HepG2 (cell line): ENCODE results near the gene IQGAP3. TPM values are rescaled to one million over a fixed set of nuclear protein-coding genes. Genes with fewer than 3 reads are reported as not detected.
A peak's percentile ranks its signal among the peaks of the same experiment; 100 is the strongest.

ENCODE experiments used
- ATF3 ChIP-seq: sonication (generic); formaldehyde crosslinking; IDR thresholded peaks from 2 replicates; pipeline ENCODE4 v1.4.0; 2020; ENCODE audit warnings: missing genetic modification reagents
- CENPBD1 ChIP-seq: sonication (generic); formaldehyde crosslinking; IDR thresholded peaks from 2 replicates; pipeline ENCODE4 v1.8.0; 2022; ENCODE audit warnings: missing genetic modification reagents, low read depth, mild to moderate bottlenecking, borderline replicate concordance
- DRAP1 ChIP-seq: IDR thresholded peaks from 2 replicates; pipeline ENCODE4 v1.6.1; 2016; ENCODE audit warnings: missing genetic modification reagents, missing compliant biosample characterization
- FOXA3 ChIP-seq: IDR thresholded peaks from 2 replicates; pipeline ENCODE4 v1.6.1; 2016; ENCODE audit warnings: missing genetic modification reagents, missing compliant biosample characterization
- GFI1 ChIP-seq: sonication (generic); formaldehyde crosslinking; IDR thresholded peaks from 2 replicates; pipeline ENCODE4 v1.5.0; 2020; ENCODE audit warnings: missing genetic modification reagents, mild to moderate bottlenecking, borderline replicate concordance
- HOXD1 ChIP-seq: sonication (generic); formaldehyde crosslinking; IDR thresholded peaks from 2 replicates; pipeline ENCODE4 v1.5.0; 2020; ENCODE audit warnings: missing genetic modification reagents
- ISX ChIP-seq: sonication (generic); formaldehyde crosslinking; conservative IDR thresholded peaks from 2 replicates; pipeline ENCODE4 v1.5.0; 2020; ENCODE audit warnings: missing genetic modification reagents
- MATR3 ChIP-seq: sonication (generic); formaldehyde crosslinking; IDR thresholded peaks from 2 replicates; pipeline ENCODE4 v1.4.0; 2020; ENCODE audit warnings: missing genetic modification reagents
- MED13 ChIP-seq: sonication (generic); formaldehyde crosslinking; IDR thresholded peaks from 2 replicates; pipeline ENCODE4 v1.5.0; 2020; ENCODE audit warnings: missing genetic modification reagents
- MTA1 ChIP-seq: sonication (generic); formaldehyde crosslinking; IDR thresholded peaks from 2 replicates; pipeline ENCODE4 v1.4.0; 2020; ENCODE audit warnings: missing genetic modification reagents, mild to moderate bottlenecking, borderline replicate concordance
- NCOA1 ChIP-seq: sonication (generic); formaldehyde crosslinking; IDR thresholded peaks from 2 replicates; pipeline ENCODE4 v1.9.0; 2021; ENCODE audit warnings: missing genetic modification reagents
- RFX3 ChIP-seq: IDR thresholded peaks from 2 replicates; pipeline ENCODE4 v1.6.1; 2016; ENCODE audit warnings: missing biosample characterization, missing genetic modification reagents
- STAT5B ChIP-seq: sonication (generic); formaldehyde crosslinking; IDR thresholded peaks from 2 replicates; pipeline ENCODE4 v1.4.0; 2020; ENCODE audit warnings: missing genetic modification reagents
- TBP ChIP-seq: sonication (generic); formaldehyde crosslinking; IDR thresholded peaks from 2 replicates; pipeline ENCODE4 v1.5.0; 2020; ENCODE audit warnings: missing genetic modification reagents
- YEATS2 ChIP-seq: sonication (generic); formaldehyde crosslinking; IDR thresholded peaks from 2 replicates; pipeline ENCODE4 v1.4.0; 2020; ENCODE audit warnings: missing genetic modification reagents, borderline replicate concordance
- ZFP82 ChIP-seq: sonication (generic); formaldehyde crosslinking; IDR thresholded peaks from 2 replicates; pipeline ENCODE4 v1.5.1; 2020; ENCODE audit warnings: mild to moderate bottlenecking, missing genetic modification reagents, borderline replicate concordance
- ZNF331 ChIP-seq: sonication (generic); formaldehyde crosslinking; IDR thresholded peaks from 2 replicates; pipeline ENCODE4 v1.4.0; 2020; ENCODE audit warnings: missing genetic modification reagents
- ZNF547 ChIP-seq: sonication (generic); formaldehyde crosslinking; IDR thresholded peaks from 2 replicates; pipeline ENCODE4 v1.5.1; 2020; ENCODE audit warnings: mild to moderate bottlenecking, missing genetic modification reagents
- ZNF557 ChIP-seq: sonication (generic); formaldehyde crosslinking; IDR thresholded peaks from 2 replicates; pipeline ENCODE4 v1.4.0; 2020; ENCODE audit warnings: missing genetic modification reagents
- ZNF792 ChIP-seq: IDR thresholded peaks from 2 replicates; pipeline ENCODE4 v1.6.1; 2016
- polyA plus RNA-seq, 8 experiments: library from polyadenylated mRNA; depleted of rRNA in 3 of 8; stranded (reverse) in 7 of 8; unstranded in 1 of 8; fragments of >200 nt; fragmentation: Illumina TruSeq in 4 of 8; extraction: Trizol in 4 of 8; gene quantifications; 2 replicates each; pipeline versions ENCODE4 v1.2.1 to v1.2.3, GENCODE V29; 2011 to 2016; ENCODE audit warnings: low read depth in 4 of 8, missing spikeins in 1 of 8, mixed read lengths in 1 of 8; ENCODE audit not compliant: insufficient read depth in 1 of 8
- total RNA-seq, 5 experiments: library from RNA; depleted of rRNA; stranded (reverse); fragments of >200 nt; fragmentation: Illumina TruSeq; extraction: Trizol; gene quantifications; 2 replicates each; pipeline ENCODE4 v1.2.3, GENCODE V29; 2016; ENCODE audit warnings: low read depth in 1 of 5
- TF ChIP-seq, protein P1 (sequence below): sonication (generic); formaldehyde crosslinking; IDR thresholded peaks from 2 replicates; pipeline ENCODE4 v1.8.0; 2023; ENCODE audit warnings: mild to moderate bottlenecking, missing genetic modification reagents
- TF ChIP-seq, protein P2 (sequence below): sonication (generic); formaldehyde crosslinking; IDR thresholded peaks from 2 replicates; pipeline ENCODE4 v1.4.0; 2020; ENCODE audit warnings: mild to moderate bottlenecking, missing genetic modification reagents, borderline replicate concordance
- TF ChIP-seq, protein P3 (sequence below): IDR thresholded peaks from 2 replicates; pipeline ENCODE4 v1.6.1; 2016; ENCODE audit warnings: control low read depth

IQGAP3 gene
- total and polyA plus RNA-seq, 2 of the 13 experiments (the other 11 are each of a cell fraction or from before 2014, with no cell fraction given) = 13.5 to 14.1 TPM

DNA sequence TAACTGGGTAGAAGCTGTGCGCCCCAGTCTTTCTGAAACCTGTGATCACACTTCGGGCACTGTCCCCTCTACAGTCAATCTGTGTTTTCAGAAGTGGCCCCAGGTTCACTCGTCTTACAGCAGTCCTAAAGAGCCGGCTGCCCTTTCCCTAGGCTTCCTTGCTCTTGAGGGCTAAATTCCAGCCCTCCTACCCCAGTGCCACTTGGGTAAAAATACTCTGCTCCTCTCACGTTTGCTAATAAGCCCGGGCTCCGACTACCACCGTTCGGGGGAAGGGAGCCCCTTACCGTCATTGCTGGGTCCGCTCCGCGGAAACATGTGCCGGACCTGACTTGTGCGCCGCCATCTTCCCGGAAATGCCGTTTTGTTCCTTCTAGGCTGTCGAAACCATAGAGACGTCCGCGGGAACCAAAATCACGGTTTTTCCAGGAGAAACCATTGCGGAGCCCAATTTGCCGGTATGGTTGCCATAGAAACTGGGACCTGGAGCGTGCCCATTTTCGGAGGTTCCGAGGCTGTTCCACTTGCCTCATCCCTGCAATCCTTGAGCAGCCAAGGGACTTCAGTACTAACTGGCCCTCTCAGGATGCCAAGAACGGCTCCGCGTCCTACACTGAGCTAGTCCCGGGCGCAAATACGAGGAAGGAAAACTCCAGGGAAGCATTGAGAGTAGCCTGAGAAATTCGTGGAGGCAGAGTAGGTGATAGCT, 28.9 kb upstream of the IQGAP3 start, which contains the start of gene GPATCH4 (continued):
- TF ChIP-seq, protein P1, sequence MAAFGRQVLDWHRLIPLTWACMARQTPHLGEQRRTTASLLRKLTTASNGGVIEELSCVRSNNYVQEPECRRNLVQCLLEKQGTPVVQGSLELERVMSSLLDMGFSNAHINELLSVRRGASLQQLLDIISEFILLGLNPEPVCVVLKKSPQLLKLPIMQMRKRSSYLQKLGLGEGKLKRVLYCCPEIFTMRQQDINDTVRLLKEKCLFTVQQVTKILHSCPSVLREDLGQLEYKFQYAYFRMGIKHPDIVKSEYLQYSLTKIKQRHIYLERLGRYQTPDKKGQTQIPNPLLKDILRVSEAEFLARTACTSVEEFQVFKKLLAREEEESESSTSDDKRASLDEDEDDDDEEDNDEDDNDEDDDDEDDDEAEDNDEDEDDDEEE (CRISPR knock-in tag) = no peak
- TF ChIP-seq MED13 (CRISPR knock-in tag) (0 out of 2 replicates have a peak, but pooled peaks have one; percentile 45), ISX (CRISPR knock-in tag) (no peak), ZNF547 (CRISPR knock-in tag) (peak; percentile 60; the same call in 1 of the 2 replicates), STAT5B (no peak; the same call in 1 of the 2 replicates), MATR3 (no peak), YEATS2 (CRISPR knock-in tag) (peak; percentile 79; the same call in 1 of the 2 replicates), MTA1 (CRISPR knock-in tag) (no peak), TBP (CRISPR knock-in tag) (no peak), ZFP82 (CRISPR knock-in tag) (no peak), ZNF557 (CRISPR knock-in tag) (no peak; the same call in 1 of the 2 replicates), HOXD1 (CRISPR knock-in tag) (peak; percentile 49; the same call in 1 of the 2 replicates), ATF3 (no peak), ZNF331 (no peak), CENPBD1 (CRISPR knock-in tag) (no peak), ZNF792 (peak; percentile 59; the same call in 1 of the 2 replicates), GFI1 (CRISPR knock-in tag) (0 out of 2 replicates have a peak, but pooled peaks have one; percentile 69), NCOA1 (no peak), RFX3 (CRISPR knock-in tag) (peak; percentile 73), DRAP1 (CRISPR knock-in tag) (peak; percentile 72), FOXA3 (peak; percentile 51)
- TF ChIP-seq, protein P2, sequence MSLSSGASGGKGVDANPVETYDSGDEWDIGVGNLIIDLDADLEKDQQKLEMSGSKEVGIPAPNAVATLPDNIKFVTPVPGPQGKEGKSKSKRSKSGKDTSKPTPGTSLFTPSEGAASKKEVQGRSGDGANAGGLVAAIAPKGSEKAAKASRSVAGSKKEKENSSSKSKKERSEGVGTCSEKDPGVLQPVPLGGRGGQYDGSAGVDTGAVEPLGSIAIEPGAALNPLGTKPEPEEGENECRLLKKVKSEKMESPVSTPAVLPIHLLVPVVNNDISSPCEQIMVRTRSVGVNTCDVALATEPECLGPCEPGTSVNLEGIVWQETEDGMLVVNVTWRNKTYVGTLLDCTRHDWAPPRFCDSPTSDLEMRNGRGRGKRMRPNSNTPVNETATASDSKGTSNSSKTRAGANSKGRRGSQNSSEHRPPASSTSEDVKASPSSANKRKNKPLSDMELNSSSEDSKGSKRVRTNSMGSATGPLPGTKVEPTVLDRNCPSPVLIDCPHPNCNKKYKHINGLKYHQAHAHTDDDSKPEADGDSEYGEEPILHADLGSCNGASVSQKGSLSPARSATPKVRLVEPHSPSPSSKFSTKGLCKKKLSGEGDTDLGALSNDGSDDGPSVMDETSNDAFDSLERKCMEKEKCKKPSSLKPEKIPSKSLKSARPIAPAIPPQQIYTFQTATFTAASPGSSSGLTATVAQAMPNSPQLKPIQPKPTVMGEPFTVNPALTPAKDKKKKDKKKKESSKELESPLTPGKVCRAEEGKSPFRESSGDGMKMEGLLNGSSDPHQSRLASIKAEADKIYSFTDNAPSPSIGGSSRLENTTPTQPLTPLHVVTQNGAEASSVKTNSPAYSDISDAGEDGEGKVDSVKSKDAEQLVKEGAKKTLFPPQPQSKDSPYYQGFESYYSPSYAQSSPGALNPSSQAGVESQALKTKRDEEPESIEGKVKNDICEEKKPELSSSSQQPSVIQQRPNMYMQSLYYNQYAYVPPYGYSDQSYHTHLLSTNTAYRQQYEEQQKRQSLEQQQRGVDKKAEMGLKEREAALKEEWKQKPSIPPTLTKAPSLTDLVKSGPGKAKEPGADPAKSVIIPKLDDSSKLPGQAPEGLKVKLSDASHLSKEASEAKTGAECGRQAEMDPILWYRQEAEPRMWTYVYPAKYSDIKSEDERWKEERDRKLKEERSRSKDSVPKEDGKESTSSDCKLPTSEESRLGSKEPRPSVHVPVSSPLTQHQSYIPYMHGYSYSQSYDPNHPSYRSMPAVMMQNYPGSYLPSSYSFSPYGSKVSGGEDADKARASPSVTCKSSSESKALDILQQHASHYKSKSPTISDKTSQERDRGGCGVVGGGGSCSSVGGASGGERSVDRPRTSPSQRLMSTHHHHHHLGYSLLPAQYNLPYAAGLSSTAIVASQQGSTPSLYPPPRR (CRISPR knock-in tag) = no peak
- TF ChIP-seq, protein P3, sequence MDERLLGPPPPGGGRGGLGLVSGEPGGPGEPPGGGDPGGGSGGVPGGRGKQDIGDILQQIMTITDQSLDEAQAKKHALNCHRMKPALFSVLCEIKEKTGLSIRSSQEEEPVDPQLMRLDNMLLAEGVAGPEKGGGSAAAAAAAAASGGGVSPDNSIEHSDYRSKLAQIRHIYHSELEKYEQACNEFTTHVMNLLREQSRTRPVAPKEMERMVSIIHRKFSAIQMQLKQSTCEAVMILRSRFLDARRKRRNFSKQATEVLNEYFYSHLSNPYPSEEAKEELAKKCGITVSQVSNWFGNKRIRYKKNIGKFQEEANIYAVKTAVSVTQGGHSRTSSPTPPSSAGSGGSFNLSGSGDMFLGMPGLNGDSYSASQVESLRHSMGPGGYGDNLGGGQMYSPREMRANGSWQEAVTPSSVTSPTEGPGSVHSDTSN = no peak
